HG03342 (cell line): ENCODE measurements around the gene ARHGEF10L.

Experiments used
- ATAC-seq: cut with Tn5 transposase; IDR thresholded peaks from one replicate; pipeline ENCODE4 v1.9.1; 2021; ENCODE audit warnings: mild to moderate bottlenecking, moderate library complexity; ENCODE audit not compliant: unreplicated experiment

Gene ARHGEF10L

GRCh38 chr1:17700945-17701810 is 161.7 kb downstream of the ARHGEF10L start:
- ATAC-seq: no peak

DNA sequence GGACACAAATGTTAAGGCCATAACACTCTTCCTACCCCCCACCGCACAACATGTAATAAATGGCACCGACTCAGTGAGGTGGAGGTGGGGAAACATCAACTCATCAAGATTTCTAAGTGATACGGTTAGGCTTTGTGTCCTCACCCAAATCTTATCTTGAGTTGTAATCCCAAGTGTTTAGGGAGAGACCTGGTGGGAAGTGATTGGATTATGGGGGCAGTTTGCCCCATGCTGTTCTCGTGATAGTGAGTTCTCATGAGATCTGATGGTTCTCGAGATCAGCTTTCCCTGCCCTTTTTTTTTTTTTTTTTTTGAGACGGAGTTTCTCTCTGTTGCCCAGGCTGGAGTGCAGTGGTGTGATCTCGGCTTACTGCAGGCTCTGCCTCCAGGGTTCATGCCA is 164.7 kb downstream of the ARHGEF10L start:
- no peak for ATAC-seq

- ATAC-seq: no peak
Measured at GRCh38 chr1:17706445-17706844, 166.9 kb downstream of the ARHGEF10L start.

GRCh38 chr1:17709981-17710380 is 170.5 kb downstream of the ARHGEF10L start:
- ATAC-seq: no peak

DNA sequence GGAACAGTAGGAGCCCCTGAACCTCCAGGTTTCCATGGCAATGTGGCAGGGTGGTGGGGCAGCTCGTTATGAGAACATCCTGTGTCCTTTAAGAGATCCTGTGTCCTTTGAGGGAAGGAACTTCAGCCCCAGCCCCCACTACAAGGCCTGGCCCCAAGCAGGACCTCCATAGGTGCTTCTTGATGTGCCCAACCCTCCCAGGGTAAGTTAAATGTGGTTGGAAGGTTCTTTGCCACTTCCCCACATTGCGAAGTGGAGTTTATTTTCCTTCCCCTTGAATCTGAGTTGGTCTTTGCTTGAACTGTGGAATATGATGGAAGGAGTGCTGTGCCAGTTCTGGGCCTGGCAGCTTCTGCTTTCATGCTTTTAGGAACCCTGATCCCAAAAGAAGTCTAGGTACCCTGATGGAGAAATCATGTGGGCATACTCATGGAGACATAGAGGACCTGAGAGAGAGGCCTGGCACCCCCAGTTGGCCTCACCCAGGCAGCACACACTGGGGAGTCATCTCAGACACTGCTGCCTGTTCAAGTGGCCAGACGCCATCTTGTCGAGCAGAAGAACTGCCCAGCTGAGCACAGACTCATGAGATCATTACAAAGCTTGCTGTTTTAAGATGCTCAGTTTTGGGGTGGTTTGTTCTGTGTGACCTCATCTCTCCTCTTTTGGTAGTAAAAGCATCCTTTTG is 171.5 kb downstream of the ARHGEF10L start:
- ATAC-seq: no peak

DNA sequence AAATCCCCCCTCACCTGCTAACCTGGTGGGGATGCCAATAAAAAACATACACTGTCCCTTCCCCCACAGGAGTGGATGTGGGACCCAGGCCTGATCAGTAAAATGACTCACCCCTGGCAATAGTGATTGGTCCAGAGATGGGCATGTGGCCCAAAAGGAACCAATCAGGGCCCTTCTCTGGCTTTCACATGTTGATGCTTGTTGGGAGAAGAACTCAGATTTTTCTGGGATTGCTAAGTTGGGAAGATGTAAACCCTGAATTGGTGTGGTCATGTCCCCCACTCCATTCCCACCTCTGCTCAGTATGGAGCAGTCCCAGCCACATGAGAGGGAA is 172.0 kb downstream of the ARHGEF10L start:
- ATAC-seq: no peak

- ATAC-seq: no peak
Measured at GRCh38 chr1:17711941-17712340, 172.4 kb downstream of the ARHGEF10L start.

DNA sequence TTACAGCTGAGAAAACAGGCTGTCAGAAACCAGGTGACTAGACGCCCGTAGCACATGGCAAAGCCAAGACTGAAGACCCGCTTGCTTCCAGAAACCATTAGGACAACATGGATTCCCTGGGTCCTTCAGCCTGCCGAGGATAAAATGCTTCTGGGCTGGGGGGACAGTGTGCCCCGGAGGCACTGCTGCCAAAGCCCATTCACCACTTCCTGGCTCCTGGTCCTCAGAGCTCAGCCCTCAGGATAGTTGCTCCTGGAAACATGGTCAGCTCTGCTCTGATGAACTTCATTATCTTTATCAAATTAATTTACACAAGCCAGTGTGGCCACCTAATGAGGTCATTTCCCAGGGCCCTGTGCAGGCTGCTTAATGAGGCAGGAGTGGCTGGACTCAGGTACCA is 174.5 kb downstream of the ARHGEF10L start:
- no peak for ATAC-seq

DNA sequence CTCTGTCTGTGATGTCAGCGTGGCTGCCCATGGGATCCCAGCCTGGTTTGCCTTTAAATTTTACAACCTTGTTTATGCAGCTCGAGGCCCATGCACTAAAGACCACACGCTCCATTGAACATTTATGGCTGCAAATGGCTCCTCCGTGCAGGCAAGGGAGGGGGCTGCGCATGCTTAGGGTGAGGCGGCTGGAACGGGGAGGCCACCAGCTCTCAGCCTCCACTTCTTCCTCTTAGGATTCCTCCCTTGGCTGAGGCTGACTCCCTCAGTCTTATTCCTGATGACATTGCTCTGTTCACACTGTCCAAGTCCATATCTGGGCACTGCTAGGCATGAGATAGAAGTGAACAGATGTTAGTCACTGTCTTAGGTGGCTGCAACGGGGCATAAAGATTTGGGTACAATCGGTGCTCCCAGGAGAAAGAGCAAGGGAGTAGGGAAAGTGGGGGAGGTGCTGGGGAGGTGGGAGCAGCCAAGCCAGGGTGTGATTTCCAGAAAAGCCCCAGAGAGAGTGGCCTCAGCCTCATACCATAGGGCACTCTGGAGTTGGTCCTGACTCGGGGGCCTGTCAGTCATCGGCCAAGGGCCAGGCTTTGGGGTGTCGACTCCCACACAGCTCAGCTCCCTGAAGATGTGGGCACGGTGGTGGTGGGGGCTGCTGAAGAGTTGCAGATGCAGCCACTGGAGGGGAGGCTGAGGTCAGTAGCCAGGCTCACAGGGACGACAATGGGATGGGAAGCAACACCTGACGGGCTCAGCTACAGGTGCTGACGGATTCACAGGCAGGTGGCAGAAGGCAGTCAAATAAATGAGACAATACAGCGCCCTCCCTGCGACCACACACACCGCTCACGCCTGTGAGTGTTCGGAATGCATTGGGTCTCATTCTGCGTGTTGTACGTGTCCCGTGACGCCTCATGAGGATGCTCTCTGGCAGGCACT is 178.4 kb downstream of the ARHGEF10L start:
- no peak for ATAC-seq

- no peak for ATAC-seq
Measured at GRCh38 chr1:17719874-17720273, 180.4 kb downstream of the ARHGEF10L start.

DNA sequence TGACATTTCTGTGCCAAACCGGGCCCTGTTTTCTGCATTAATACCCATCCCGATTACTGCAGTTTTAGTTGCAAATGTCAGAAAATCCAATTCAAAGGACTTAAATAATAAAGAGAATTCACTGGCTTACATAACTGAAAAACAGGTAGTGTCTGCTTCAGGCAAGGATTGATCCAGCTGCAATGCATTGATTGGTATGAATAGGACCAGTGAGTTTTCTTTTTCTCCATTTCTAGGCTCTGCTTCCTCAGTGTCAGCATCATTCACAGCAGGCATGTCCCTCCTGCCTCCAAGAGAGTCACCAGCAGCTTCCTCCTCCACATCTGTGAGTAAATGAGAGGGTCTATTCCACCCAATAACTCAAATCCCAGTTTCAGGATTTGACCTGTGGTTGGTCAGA is 181.9 kb downstream of the ARHGEF10L start:
- ATAC-seq: no peak

DNA sequence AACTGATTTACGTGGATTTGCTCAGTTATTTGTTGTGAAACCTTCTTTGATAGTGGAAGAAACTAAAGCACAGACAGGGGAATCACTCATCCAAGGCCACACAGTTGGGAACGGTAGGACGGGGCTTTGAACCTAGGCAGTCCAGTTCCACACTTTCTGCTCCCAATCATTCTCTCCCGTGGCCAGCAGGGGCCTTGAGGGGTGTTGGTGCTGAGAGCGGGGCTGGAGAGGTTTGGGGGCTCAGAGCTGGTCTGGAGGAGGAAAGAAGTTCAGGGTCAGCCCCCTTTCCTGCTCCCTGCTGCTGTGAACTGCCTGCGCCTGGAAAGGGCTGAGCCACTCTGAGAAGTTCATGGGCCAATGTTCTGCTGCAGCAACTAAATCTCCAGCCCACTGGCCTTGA is 184.2 kb downstream of the ARHGEF10L start:
- ATAC-seq: no peak

GRCh38 chr1:17724150-17724549 is 184.7 kb downstream of the ARHGEF10L start:
- no peak for ATAC-seq

- ATAC-seq: no peak
Measured at GRCh38 chr1:17725084-17725719, 185.7 kb downstream of the ARHGEF10L start.

GRCh38 chr1:17725811-17726582 is 186.5 kb downstream of the ARHGEF10L start:
- ATAC-seq: no peak

GRCh38 chr1:17728123-17728712 is 188.7 kb downstream of the ARHGEF10L start:
- ATAC-seq: no peak

DNA sequence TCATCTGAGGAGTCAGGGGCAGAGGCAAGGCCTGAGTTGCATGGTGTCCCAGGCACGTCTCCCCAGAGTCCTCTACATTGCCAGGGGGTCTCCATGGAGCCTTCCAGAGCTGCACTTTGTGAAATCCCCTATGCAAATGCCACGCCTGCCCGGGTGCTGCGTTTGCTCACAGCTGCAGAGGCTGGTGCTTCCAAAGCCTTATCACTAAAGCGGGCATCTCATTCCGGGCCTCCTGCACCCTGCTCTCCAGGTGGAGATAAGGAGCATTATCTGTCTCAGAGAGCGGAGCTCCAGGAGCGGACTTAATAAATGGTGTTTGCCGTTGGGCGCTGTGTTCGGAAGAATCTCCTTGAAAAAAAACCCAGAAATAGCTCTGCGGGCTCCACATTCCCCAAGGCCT is 189.8 kb downstream of the ARHGEF10L start:
- no peak for ATAC-seq

DNA sequence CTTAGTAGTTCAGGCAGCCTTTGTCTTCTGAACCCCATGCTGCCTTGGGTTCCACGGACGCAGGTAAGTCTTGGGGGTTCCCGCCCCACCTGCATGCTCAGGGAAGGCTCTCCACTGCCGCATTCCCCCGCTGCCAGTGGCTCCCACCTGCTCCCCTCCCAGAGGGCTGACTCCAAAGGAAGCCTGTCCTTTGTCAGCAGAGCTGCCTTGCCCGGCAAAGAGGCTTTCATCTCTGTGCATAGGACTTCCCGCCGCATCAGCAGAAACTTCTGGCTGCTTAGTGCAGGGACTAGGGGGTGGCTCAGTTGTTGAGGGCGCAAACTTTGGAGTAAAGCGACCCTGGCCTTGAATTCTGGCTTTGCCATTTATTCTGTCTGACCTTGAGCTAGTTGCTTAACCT is 190.4 kb downstream of the ARHGEF10L start:
- no peak for ATAC-seq

GRCh38 chr1:17731460-17731859 is 192.0 kb downstream of the ARHGEF10L start:
- no peak for ATAC-seq

- ATAC-seq: no peak
Measured at GRCh38 chr1:17732475-17732874, 193.0 kb downstream of the ARHGEF10L start.
